Gastrocnemius medialis (tissue), 4 donors: ENCODE data around the gene TJP3. TPM values are rescaled to one million over a fixed set of nuclear protein-coding genes. Genes with fewer than 3 reads are reported as not detected.

ENCODE experiments used
- ATAC-seq, 2 donors: fragments of 150-250 bp; one replicate each; pipeline ENCODE4 v1.9.1; 2016
- DNase-seq, 2 donors: peaks; one replicate each; pipeline ENCODE4 v3.0.0-alpha.2; 2019
- H3K27ac ChIP-seq, 4 donors: fragments of 200-600 bp; sonication (generic); 1 replicate in 1 of 4; 2 replicates in 3 of 4; pipeline ENCODE4 v1.5.1; 2016 to 2018; ENCODE audit warnings: mild to moderate bottlenecking in 2 of 4, moderate library complexity in 1 of 4
- H3K27me3 ChIP-seq, 3 donors: fragments of 200-600 bp; sonication (generic) in 2 of 3; 1 replicate in 1 of 3; 2 replicates in 2 of 3; pipeline versions ENCODE4 v1.5.1 to v1.6.0; 2016 to 2019; ENCODE audit warnings: mild to moderate bottlenecking in 1 of 3, moderate library complexity in 1 of 3
- H3K36me3 ChIP-seq, 2 donors: fragments of 200-600 bp; sonication (generic) in 1 of 2; one replicate each; pipeline ENCODE4 v1.5.1; 2017 to 2018
- H3K4me1 ChIP-seq, 2 donors: fragments of 200-600 bp; sonication (generic) in 1 of 2; one replicate each; pipeline ENCODE4 v1.5.1; 2016 to 2017; ENCODE audit warnings: mild to moderate bottlenecking in 2 of 2
- H3K4me3 ChIP-seq, 4 donors: fragments of 200-600 bp; sonication (generic) in 3 of 4; 1 replicate in 1 of 4; 2 replicates in 3 of 4; pipeline ENCODE4 v1.5.1; 2016 to 2019; ENCODE audit warnings: mild to moderate bottlenecking in 2 of 4
- H3K9me3 ChIP-seq, 3 donors: fragments of 200-600 bp; sonication (generic) in 2 of 3; 1 replicate in 1 of 3; 2 replicates in 2 of 3; pipeline ENCODE4 v1.5.1; 2016 to 2019
- POLR2A ChIP-seq, 2 donors: fragments of 450-650 bp; IDR thresholded peaks; one replicate each; pipeline ENCODE4 v1.6.1; 2017; ENCODE audit warnings: antibody characterized with exemption in 2 of 2, mild to moderate bottlenecking in 2 of 2, moderate library complexity in 2 of 2
- in situ Hi-C, 4 donors: fragments of 200-750 bp; cut with MboI; loops; one replicate each; pipeline versions ENCODE4 v1.15.0 to v1.8.0; 2017; ENCODE audit warnings: low sequenced_read_pairs in 4 of 4
- intact Hi-C: fragments of 100-400 bp; cut with DNase I; formaldehyde crosslinking; loops from one replicate; pipeline ENCODE4 v1.15.1; 2023; ENCODE audit warnings: low total_unique reads
- total RNA-seq, 4 donors: library from RNA; depleted of rRNA; stranded (reverse); fragments of >200 nt; gene quantifications; one replicate each; pipeline versions ENCODE4 v1.1.0 to v1.2.3, GENCODE V29; 2016
- TF ChIP-seq, protein P1 (sequence below), 5 experiments: fragments of 450-650 bp in 3 of 5; fragments of 200-600 bp in 2 of 5; sonication (generic) in 2 of 5; IDR thresholded peaks in 4 of 5; conservative IDR thresholded peaks in 1 of 5; 1 replicate in 4 of 5; 2 replicates in 1 of 5; pipeline ENCODE4 v1.5.1; 2016 to 2019; ENCODE audit warnings: antibody characterized with exemption in 5 of 5, mild to moderate bottlenecking in 3 of 5, moderate library complexity in 3 of 5

TJP3 gene
- total RNA-seq, 4 donors from 2014 or later, result 0.67 to 3.7 (median 1.7) TPM

DNA sequence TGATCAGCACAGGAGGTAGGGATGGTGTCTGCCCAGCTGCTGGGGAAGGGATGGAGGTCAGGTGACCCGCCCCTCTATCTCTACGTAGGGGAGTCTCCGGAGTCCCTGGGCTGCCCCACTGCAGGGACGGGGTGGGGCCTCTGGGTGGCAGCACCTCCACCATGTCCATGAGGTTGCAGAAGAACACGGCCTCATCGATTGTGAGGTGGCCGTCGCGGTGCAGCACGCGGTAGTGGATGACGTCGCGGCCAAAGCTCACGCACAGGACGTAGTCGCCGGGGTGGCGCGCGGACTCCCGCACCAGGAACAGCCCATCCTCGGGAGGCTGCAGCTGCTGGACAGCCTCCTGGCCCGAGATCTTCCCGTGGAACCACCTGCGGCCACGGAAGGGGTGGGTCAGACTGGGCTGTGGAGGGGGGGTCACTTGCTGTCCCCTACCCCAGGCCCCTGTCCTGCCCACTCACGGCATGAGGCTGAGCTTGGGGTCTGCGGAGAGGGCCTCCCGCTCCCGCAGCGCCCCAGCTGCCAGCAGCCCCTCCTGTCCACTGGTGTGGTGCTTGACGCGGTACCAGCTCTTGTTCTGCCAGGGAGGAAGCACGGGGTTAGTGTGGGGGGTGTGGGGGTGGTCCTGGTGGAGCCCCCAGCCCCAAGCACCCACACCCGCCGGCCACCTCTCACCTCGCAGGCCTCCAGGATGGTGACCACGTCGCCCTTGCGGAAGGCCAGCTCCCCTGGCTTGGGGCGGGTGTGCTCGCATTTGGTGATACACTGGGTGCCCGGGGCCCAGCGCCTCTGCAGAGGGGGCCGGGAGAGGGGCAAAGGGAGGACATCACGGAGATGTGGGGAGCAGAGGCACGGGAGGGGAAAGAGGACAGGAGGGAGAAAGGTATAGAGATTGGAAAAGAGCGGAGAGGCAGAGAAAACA, 75.7 kb downstream of the TJP3 start:
- in situ Hi-C loops, result no loop called here
- peaks cover 29 to 46% (median 42%) of the 10 kb centered on the region in 3 donors for H3K27me3 ChIP-seq
- no peaks in the 10 kb centered on the region for H3K36me3 ChIP-seq
- no peak overlapping the region for H3K27ac ChIP-seq
- TF ChIP-seq, protein P1, sequence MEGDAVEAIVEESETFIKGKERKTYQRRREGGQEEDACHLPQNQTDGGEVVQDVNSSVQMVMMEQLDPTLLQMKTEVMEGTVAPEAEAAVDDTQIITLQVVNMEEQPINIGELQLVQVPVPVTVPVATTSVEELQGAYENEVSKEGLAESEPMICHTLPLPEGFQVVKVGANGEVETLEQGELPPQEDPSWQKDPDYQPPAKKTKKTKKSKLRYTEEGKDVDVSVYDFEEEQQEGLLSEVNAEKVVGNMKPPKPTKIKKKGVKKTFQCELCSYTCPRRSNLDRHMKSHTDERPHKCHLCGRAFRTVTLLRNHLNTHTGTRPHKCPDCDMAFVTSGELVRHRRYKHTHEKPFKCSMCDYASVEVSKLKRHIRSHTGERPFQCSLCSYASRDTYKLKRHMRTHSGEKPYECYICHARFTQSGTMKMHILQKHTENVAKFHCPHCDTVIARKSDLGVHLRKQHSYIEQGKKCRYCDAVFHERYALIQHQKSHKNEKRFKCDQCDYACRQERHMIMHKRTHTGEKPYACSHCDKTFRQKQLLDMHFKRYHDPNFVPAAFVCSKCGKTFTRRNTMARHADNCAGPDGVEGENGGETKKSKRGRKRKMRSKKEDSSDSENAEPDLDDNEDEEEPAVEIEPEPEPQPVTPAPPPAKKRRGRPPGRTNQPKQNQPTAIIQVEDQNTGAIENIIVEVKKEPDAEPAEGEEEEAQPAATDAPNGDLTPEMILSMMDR (IDR thresholded peaks at IDR 0.05 in 4 of 5, conservative IDR thresholded peaks at IDR 0.05 in 1 of 5), result peak in 2 of 5 experiments; percentile 12
- no peak for TF ChIP-seq POLR2A (IDR thresholded peaks at IDR 0.05)
- H3K9me3 ChIP-seq, result peaks cover 0 to 19% (median 3%) of the 10 kb centered on the region in 3 donors
- no peak overlapping the region for H3K4me3 ChIP-seq
- DNase-seq, result no peak
- intact Hi-C loops, result no loop called here
- H3K4me1 ChIP-seq, result no peaks in the 10 kb centered on the region
- no peak for ATAC-seq

DNA sequence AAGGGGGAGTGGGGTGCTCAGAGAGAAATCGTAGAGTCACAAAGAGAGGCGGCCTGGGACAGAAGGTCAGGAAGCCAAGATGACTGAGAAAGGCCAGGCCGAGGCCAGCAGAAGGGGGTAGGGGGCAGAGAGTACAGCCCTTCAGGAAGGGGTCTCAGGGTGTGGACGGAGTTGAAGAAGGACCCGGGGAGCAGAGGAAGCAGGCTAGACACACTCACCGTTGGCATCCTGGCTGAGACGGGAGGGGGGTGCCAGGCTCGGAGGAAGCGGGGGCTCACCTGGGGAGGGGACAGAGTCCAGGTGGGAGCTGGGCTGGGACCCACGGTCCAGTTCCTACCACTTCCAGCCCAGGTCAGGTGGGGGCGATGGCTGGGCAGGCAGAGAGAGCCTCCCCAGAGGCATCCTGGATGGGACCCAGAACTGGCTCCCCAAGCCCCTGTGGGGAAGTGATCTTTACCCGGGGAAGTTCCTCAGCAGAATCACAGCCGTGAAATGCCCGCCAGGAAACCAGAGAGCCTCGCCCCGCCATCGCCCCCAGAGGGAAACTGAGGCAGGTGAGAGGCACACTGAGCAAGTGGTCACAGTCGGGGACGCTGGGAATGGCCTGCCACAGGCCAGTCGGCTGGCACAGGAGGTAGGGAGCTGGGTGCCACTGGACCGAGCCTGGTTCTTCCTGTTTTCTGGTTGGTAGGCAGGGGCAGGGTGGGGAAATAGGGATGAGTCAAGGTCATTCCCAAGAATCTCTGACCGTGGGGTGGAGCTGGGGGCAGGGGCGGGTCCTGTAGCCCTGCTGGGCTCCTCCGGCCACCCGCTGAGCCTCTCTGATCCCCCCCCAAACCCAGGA, 76.6 kb downstream of the TJP3 start:
- in situ Hi-C loops (no loop called here), intact Hi-C loops (no loop called here)
- H3K4me1 ChIP-seq, result no peaks in the 10 kb centered on the region
- DNase-seq (no peak), ATAC-seq (no peak)
- TF ChIP-seq, protein P1 (IDR thresholded peaks at IDR 0.05 in 4 of 5, conservative IDR thresholded peaks at IDR 0.05 in 1 of 5), result no peak
- TF ChIP-seq POLR2A (IDR thresholded peaks at IDR 0.05), result no peak
- peaks cover 0 to 19% (median 3%) of the 10 kb centered on the region in 3 donors for H3K9me3 ChIP-seq
- H3K27me3 ChIP-seq, result peaks cover 29 to 46% (median 42%) of the 10 kb centered on the region in 3 donors
- no peak overlapping the region for H3K27ac ChIP-seq
- no peaks in the 10 kb centered on the region for H3K36me3 ChIP-seq
- H3K4me3 ChIP-seq, result no peak overlapping the region

DNA sequence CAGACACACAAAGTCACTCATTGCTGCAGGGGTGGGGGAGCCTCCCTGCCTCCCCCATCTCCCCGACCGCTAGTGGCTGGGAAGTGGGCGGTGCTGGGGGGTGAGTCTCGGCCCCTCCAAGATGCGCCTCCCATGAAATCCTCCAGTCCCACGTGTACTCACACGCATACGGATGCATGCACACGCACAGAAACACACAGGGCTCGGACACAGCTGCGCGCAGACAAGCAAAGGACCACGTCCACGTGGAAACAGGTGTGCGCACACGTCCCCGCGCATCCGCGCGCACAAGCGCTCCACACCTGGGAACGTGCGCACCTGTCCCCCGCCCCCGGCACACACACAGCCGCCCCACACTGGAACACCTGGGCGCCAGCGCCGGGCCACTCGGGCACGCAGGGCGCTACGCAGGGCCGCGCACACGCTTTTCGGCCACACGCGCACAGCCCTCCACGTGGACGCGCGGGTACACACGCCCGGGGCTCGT, 77.3 kb downstream of the TJP3 start:
- H3K4me3 ChIP-seq, result no peak overlapping the region
- H3K9me3 ChIP-seq, result peaks cover 0 to 19% (median 3%) of the 10 kb centered on the region in 3 donors
- intact Hi-C loops, result no loop called here
- peaks cover 33 to 46% (median 45%) of the 10 kb centered on the region in 3 donors for H3K27me3 ChIP-seq
- no peak overlapping the region for H3K27ac ChIP-seq
- no peaks in the 10 kb centered on the region for H3K4me1 ChIP-seq
- H3K36me3 ChIP-seq, result no peaks in the 10 kb centered on the region
- in situ Hi-C loops, result no loop called here
- no peak for ATAC-seq
- no peak for DNase-seq
- no peak for TF ChIP-seq POLR2A (IDR thresholded peaks at IDR 0.05)
- TF ChIP-seq, protein P1 (IDR thresholded peaks at IDR 0.05 in 4 of 5, conservative IDR thresholded peaks at IDR 0.05 in 1 of 5), result no peak

DNA sequence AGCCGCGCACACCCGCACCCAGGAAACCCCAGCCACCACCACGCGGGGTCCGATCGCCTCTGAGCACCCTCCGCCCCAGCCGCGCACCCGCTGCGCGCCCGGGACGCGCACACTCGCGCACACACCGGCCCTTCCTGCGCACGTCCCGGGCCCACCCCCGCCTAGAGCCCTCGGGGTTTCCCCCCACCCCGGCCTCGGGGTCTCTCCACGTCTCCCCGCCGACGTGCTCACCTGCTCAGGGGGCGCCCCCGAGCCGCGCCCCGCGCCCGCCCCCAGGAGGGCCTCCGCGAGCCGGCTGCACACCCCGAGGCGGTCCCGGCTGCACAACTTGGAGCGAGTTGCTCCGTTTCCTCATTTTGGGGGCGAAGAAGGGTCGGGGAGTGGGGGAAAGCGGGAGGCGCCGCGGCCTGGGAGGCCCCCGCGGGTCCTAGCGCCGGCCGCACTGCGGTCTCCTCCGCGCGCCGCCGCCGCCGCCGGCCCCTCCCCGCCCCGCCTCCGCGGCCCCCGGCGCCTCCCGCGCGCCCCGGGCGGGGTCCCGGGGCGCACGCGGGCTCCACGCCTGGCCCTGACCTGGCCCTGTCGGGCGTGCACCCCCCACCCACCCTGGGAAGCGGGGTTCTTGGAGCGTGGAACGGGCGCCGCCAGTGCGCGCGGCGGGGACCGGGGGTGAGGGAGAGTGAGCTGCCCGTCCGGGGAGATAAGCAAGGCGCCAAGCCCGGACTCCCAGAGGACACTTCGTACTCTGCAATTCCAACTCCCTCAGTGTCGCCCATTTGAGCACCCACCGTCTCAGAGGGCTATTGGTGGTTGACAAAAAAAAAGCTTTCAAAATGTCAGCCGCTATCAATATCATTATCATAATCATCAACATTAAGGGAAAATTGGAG, 78.0 kb downstream of the TJP3 start, which contains the start of gene MATK:
TSS of gene MATK (minus strand) at position 444 of the 887 bp plus-strand sequence. CDS start 1,246 bp downstream, outside the sequence.
- H3K27ac ChIP-seq, result no peak within 1 kb of the TSS
- no peak for ATAC-seq

More for the DNA sequence above, 78.0 kb downstream of the TJP3 start, which contains the start of gene MATK:
- TF ChIP-seq, protein P1 (IDR thresholded peaks at IDR 0.05 in 4 of 5, conservative IDR thresholded peaks at IDR 0.05 in 1 of 5), result no peak
- no peak for TF ChIP-seq POLR2A (IDR thresholded peaks at IDR 0.05)
- Histone ChIP-seq H3K4me3 (no peak within 1 kb of the TSS), H3K27me3 (peaks cover 33 to 49% (median 48%) of the 10 kb centered on the region in 3 donors), H3K36me3 (no peaks in the 10 kb centered on the region), H3K9me3 (peaks cover 0 to 13% (median 3%) of the 10 kb centered on the region in 3 donors), H3K4me1 (no peaks in the 10 kb centered on the region)
- intact Hi-C loops (no loop called here), in situ Hi-C loops (no loop called here)
- no peak for DNase-seq
